GM19467 (cell line): ENCODE results near the gene THAP5.
A peak's percentile ranks its signal among the peaks of the same experiment; 100 is the strongest.

Experiments
- ATAC-seq: cut with Tn5 transposase; IDR thresholded peaks from one replicate; pipeline ENCODE4 v1.9.1; 2021; ENCODE audit warnings: mild to moderate bottlenecking, moderate library complexity; ENCODE audit not compliant: unreplicated experiment

Gene THAP5

DNA sequence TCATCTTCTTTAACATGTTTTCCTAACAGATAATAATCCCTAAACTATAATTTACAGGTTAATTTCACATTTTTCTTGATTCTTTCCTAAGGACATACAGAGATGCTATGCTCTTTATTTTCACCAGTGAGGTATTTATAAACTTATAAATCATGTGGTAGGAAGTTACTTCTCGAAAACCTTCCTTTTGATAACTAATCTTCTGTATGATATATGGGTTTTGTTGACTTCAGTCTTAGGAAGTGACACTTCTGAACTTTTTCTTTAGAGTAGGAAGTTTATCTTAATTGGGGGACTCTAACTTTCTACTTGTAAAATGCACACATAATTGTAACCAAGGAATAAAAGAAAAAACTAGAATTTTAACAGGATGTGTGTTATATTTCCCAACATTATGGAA is 33.8 kb downstream of the THAP5 start:
- ATAC-seq = no peak

DNA sequence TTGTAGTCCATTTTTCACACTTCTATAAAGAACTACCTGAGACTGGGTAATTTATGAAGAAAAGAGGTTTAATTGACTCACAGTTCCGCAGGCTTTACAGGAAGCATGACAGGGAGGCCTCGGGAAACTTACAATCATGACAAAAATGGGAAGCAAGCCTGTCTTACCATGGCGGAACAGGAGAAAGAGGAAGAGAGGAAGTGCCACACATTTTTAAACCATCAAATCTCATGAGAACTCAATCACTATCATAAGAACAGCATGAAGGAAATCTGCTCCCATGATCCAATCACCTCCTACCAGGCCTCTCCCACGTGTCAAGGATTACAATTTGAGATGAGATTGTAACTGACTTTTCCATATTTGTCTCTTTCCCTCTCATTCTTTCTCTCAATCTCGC is 34.2 kb downstream of the THAP5 start:
- no peak for ATAC-seq

DNA sequence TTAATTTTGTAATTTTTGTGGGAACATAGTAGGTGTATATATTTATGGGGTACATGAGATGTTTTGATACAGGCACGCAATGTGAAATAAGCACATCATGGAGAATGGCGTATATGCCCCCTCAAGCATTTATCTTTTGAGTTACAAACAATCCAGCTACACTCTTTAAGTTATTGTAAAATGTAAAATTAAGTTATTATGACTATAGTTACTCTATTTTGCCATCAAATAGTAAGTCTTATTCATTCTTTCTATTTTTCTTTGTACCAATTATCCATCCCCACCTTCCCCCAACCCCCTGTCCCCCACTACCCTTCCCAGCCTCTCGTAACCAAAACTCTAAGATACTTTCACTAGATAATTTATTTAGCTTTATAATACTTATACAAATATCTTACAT is 35.8 kb downstream of the THAP5 start:
- ATAC-seq = no peak

DNA sequence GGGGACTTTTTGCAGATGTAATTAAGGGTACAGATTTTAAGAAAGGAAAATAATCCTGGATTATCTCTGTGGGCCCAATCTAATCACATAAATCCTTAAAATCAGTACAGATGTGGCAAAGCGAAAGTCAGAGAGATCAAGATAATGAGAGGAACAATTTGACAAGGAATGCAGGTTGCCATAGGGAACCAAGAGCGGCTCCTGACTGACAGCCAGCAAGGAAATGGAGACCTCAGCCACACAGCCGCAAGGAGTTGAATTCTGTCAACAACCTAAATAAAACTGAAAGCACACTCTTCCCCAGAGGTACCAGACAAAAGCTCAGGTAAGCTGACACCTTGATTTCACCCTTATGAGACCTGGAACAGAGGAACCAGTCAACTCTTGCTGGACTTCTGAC is 40.2 kb downstream of the THAP5 start:
- no peak for ATAC-seq

DNA sequence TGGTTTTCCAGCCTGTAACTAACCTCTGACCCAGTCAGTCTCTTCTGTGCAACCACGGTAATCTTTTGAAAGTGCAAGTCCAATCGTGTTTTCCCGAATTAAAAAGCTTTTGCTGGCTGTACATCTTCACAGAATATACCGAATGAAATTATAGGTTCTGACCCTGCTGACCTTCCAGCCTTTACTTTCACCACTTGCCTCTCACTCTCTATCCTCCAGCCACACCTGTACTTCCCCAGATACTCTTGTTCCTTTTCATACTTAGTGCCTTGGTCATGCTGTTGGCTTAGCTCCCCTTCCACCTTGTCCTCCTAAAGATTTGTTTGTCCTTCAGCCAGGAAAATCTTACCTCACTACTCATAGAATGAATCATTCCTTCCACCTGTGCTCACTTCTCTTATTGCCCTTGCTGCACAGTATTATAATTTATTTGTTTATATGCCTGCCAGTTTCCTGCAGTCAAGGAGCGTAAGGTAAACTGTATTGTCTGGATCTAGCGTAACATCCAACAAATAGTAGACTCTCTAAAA is 41.3 kb downstream of the THAP5 start:
- no peak for ATAC-seq

DNA sequence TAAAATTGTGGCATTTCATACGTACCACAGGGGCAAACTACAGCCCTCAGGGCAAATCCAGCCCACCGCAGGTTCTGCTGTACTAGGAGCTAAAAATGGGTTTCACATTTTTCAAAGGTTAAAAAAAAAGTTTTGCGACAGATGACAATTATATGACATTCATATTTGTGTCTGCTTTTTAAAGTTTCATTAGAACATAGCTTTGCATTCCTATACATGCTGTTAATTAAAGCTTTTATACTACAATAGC is 42.8 kb downstream of the THAP5 start:
- no peak for ATAC-seq

DNA sequence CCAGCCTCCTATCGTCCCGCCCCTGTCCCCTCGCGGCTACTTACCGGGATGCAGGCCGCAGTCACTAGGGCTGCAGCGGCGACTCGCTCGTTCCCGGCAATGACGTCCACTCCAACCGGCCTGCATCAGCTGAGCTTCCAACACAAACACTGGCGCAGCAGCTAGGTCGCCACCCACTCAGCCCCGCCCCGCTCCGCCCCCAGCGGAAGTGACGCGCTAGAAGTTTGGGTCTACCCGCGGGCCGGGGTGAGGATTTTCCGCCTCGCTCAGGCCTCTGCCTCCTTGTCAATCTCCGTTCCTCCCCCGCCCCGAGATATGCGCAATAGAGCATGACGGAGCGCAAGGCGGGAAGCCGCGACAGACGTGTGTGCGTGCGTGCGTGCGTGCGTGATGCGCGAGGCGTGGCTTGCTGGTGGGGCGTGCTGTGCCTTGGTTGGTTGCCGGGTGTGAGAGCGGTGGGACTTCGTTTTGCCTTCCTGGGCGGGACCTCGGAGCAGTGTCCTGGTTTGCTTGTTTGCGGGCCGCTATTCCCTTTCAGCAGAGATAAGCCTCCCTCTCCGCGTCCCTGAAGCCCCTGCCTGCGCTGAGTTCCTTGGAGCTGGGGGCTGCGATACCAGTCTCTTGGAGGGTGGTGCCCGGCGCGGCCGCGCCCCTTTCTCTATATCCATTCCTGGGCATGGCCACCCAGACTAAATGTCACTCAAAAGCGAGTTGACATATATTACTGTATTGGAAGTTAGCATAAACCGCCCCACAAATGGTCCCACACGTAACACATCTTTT is 43.3 kb downstream of the THAP5 start, which contains the start of gene PNPLA8:
TSS of gene PNPLA8 (minus strand) at position 151 of the 783 bp plus-strand sequence. CDS start 10,644 bp downstream, outside the sequence.
- ATAC-seq = peak; percentile 93

DNA sequence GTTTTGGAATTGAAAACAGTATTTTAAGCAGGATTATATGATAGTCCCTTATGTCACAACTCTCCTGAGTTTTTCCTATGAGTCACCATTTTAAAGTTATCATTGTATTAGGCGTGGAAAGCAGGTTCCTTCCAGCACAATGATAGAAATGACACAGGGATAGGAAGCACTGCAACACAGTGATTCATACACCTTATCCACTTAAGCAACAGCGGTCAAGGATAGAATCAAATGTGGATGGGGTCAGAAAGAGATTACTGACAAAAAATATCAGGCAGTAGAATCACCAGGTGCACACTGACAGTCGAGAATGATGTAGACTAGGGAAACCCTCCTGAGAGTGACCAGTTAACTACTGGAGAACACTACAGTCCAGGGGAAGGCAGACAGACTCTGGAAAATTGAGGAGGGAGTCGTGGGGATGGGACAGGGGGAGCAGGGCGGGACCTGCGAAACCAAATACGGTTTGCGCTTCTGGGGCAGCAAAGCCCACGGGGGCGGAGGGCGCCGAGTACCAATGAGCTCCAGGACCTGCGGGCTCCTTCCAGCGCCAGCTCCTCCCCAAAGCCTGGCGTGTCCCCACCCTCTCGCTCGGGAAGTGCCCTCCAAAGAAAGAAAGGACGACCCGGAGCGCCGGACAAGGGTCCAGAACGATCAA is 44.0 kb downstream of the THAP5 start:
- peak; percentile 43 for ATAC-seq

DNA sequence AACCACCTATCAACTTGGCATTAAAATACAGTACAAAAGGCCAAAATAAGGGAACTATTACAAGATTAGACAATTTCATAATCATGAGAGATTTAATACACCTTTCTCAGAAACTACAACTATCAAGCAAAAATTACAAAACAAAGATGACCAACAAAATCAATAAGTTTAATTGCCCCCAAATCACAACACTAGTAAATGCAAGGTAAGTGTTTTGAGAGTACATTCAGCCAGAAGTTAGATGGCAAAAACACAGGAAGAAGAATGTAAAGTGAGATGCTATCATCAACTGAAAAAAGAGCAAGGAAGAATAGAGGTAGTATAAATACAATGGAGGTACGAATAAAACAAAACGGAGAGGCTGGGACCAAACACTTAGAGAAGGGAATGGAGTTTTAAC is 46.7 kb downstream of the THAP5 start:
- ATAC-seq = no peak

DNA sequence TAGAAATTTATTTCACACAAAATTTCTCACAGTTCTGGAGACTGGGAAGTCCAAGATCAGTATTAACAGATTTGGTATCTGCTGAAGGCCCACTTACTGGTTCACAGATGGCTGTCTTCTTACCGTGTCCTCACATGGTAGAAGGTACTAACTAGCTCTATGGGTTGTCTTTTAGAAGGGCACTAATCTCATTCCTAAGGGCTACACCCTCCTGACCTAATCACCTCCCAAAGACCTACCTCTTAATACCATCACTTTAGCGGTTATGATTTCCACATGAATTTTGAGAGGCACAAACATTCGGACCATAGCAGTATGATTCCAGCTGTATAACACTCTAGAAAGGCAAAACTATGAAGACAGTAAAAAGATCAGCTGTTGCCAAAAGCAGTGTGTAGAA is 51.6 kb downstream of the THAP5 start:
- no peak for ATAC-seq

DNA sequence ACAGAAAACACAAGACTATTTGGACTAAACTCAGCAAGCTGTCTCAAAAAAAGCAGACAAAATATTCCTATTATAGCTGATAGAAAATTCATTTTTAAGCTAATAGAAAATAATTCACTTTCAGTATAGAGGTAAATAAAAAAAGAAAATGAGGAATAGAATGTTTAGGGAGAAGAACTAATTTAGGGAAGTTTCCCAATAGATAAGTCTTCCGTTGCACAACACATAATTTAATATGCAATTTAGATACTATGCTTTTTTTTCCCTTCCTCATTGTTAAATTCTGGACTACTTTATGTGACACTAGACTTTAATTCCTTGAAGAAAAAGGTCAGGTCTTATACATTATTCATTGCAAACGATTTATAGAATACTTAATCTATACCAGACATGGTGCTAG is 53.9 kb downstream of the THAP5 start:
- no peak for ATAC-seq

DNA sequence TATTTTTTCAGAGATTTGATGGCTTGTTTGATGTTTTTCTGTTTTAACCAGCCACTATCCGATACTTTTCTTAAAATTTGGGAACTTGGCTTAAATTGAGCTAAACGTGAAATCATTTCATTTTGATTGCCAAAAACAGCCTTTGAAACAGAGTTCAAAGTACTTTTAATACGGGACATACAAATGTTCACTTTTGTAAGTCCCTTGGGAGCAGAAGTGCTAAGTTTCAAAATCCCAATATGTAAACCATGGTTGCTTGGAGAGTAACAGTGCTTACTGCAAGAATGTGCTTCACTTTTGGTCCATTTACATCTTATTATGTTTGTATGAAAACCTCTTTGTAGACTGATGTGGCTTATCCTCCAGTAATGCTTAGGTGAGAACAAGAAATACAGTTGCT is 54.5 kb downstream of the THAP5 start:
- ATAC-seq = no peak
